Spleen (tissue), 7 donors: Measurements from ENCODE around the gene IGFALS.

Source experiments
- POLR2A ChIP-seq, 3 donors: fragments of 450-650 bp; IDR thresholded peaks; one replicate each; pipeline ENCODE4 v1.5.1; 2017; ENCODE audit warnings: antibody characterized with exemption in 3 of 3, mild to moderate bottlenecking in 1 of 3
- POLR2AphosphoS5 ChIP-seq, 3 donors: sonication (generic); formaldehyde crosslinking; IDR thresholded peaks; one replicate each; pipeline ENCODE4 v1.5.1; 2017; ENCODE audit warnings: antibody characterized with exemption in 3 of 3
- TF ChIP-seq, protein P1 (sequence below), 11 experiments: fragments of 200-600 bp in 7 of 11; fragments of 450-650 bp in 4 of 11; sonication (generic) in 4 of 11; IDR thresholded peaks in 8 of 11; conservative IDR thresholded peaks in 3 of 11; 1 replicate in 7 of 11; 2 replicates in 4 of 11; pipeline versions ENCODE4 v1.4.0 to v1.8.0; 2016 to 2021; ENCODE audit warnings: antibody characterized with exemption in 11 of 11, inconsistent platforms in 4 of 11, mild to moderate bottlenecking in 1 of 11
- donor health status: DM: no; HTN: no; CAD: no; lungs with moderate emphysema.
- donor health status: DM: no; HTN: no; CAD: no.
- donor health status: DM: no; HTN: no; CAD: no.

DNA sequence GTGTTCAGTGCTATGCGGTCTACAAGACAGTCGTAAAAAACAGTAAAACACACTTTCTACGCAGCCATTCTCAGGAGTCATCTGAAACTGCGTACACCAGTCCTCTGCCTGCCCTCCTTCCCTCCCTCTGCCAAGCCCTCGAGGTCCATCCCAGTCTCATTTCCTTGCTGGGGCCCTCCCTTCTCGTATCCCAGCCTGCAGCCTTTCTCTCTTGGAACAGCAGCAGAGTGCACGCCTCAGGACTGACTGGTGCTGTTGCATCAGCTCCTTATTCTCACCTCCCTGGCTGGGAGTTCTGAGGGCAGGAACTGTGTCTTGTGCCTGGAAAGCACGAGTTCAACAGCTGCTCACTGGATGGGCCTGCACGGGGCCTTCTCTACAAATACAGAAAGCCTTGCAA lies 46.0 kb upstream of the IGFALS start:
- TF ChIP-seq POLR2AphosphoS5 (IDR thresholded peaks at IDR 0.05) (no peak), POLR2A (IDR thresholded peaks at IDR 0.05) (no peak)
- TF ChIP-seq, protein P1, sequence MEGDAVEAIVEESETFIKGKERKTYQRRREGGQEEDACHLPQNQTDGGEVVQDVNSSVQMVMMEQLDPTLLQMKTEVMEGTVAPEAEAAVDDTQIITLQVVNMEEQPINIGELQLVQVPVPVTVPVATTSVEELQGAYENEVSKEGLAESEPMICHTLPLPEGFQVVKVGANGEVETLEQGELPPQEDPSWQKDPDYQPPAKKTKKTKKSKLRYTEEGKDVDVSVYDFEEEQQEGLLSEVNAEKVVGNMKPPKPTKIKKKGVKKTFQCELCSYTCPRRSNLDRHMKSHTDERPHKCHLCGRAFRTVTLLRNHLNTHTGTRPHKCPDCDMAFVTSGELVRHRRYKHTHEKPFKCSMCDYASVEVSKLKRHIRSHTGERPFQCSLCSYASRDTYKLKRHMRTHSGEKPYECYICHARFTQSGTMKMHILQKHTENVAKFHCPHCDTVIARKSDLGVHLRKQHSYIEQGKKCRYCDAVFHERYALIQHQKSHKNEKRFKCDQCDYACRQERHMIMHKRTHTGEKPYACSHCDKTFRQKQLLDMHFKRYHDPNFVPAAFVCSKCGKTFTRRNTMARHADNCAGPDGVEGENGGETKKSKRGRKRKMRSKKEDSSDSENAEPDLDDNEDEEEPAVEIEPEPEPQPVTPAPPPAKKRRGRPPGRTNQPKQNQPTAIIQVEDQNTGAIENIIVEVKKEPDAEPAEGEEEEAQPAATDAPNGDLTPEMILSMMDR (IDR thresholded peaks at IDR 0.05 in 8 of 11, conservative IDR thresholded peaks at IDR 0.05 in 3 of 11): no peak
